NCI-H510A treated with DMSO at 0.1 percent for 48 hours (cell line): Measurements from ENCODE around the gene ZNF195.
"Not testable (repeated sequence)": the region's sequence is repeated elsewhere in the genome, so short reads cannot be mapped to it uniquely, and the experiment has no call there.

Experiments used
- DNase-seq: peaks from one replicate; lab custom pipeline; 2025; lab: John Stamatoyannopoulos, UW

Gene ZNF195

GRCh38 chr11:3402181-3402860, 23.4 kb upstream of the ZNF195 start:
- not testable (repeated sequence) for DNase-seq

GRCh38 chr11:3401052-3401451, 22.1 kb upstream of the ZNF195 start:
- DNase-seq: not testable (repeated sequence)

- not testable (repeated sequence) for DNase-seq
Measured at GRCh38 chr11:3398509-3398908, 19.6 kb upstream of the ZNF195 start.

- not testable (repeated sequence) for DNase-seq
Measured at GRCh38 chr11:3398106-3398505, 19.2 kb upstream of the ZNF195 start.

GRCh38 chr11:3397210-3397609, 18.3 kb upstream of the ZNF195 start:
- DNase-seq: not testable (repeated sequence)

- not testable (repeated sequence) for DNase-seq
Measured at GRCh38 chr11:3395468-3395867, 16.5 kb upstream of the ZNF195 start.

GRCh38 chr11:3394956-3395355, 16.0 kb upstream of the ZNF195 start:
- not testable (repeated sequence) for DNase-seq

- DNase-seq: not testable (repeated sequence)
Measured at GRCh38 chr11:3393450-3393849, 14.5 kb upstream of the ZNF195 start.

- no peak for DNase-seq
Measured at GRCh38 chr11:3382613-3383285, 3.8 kb upstream of the ZNF195 start.

GRCh38 chr11:3381794-3382193, 2.8 kb upstream of the ZNF195 start:
- DNase-seq: no peak

GRCh38 chr11:3380706-3381545, 2.0 kb upstream of the ZNF195 start:
- no peak for DNase-seq

- DNase-seq: no peak
Measured at GRCh38 chr11:3375552-3375951, 3.4 kb downstream of the ZNF195 start.

GRCh38 chr11:3370311-3370870, 8.6 kb downstream of the ZNF195 start:
- no peak for DNase-seq

- DNase-seq: no peak
Measured at GRCh38 chr11:3369366-3369765, 9.6 kb downstream of the ZNF195 start.

- no peak for DNase-seq
Measured at GRCh38 chr11:3368199-3368598, 10.7 kb downstream of the ZNF195 start.

- no peak for DNase-seq
Measured at GRCh38 chr11:3367221-3367620, 11.7 kb downstream of the ZNF195 start.

- DNase-seq: no peak
Measured at GRCh38 chr11:3359092-3359824, 19.7 kb downstream of the ZNF195 start.

GRCh38 chr11:3357994-3358676, 20.8 kb downstream of the ZNF195 start:
- DNase-seq: no peak

- no peak for DNase-seq
Measured at GRCh38 chr11:3357302-3357701, 21.6 kb downstream of the ZNF195 start.

- no peak for DNase-seq
Measured at GRCh38 chr11:3356858-3357257, 22.1 kb downstream of the ZNF195 start.

GRCh38 chr11:3353066-3353465, 25.9 kb downstream of the ZNF195 start:
- DNase-seq: no peak
